Stomach (tissue), 9 donors: Measurements from ENCODE around the gene ZNF213. TPM values are rescaled to one million over a fixed set of nuclear protein-coding genes. Genes with fewer than 3 reads are reported as not detected.
A peak's percentile ranks its signal among the peaks of the same experiment; 100 is the strongest.

Source experiments
- DNase-seq, 2 donors: peaks; one replicate each; pipeline versions ENCODE4 v3.0.0 to v3.0.0-alpha.2; 2013 to 2019
- H3K27ac ChIP-seq, 5 donors: fragments of 200-600 bp in 4 of 5; sonication (generic) in 4 of 5; one replicate each; pipeline ENCODE4 v1.5.1; 2013 to 2019; ENCODE audit warnings: mild to moderate bottlenecking in 1 of 5, moderate library complexity in 1 of 5
- H3K27me3 ChIP-seq, 3 donors: fragments of 200-600 bp; sonication (generic); one replicate each; pipeline ENCODE4 v1.5.1; 2017 to 2019; ENCODE audit warnings: mixed run types in 1 of 3
- H3K36me3 ChIP-seq, 4 donors: fragments of 200-600 bp; sonication (generic); 1 replicate in 3 of 4; 2 replicates in 1 of 4; pipeline ENCODE4 v1.5.1; 2016 to 2019
- H3K4me1 ChIP-seq, 4 donors: fragments of 200-600 bp; sonication (generic); one replicate each; pipeline ENCODE4 v1.5.1; 2016 to 2019
- H3K4me3 ChIP-seq, 4 donors: fragments of 200-600 bp; sonication (generic) in 3 of 4; one replicate each; pipeline ENCODE4 v1.5.1; 2016 to 2019; ENCODE audit warnings: mild to moderate bottlenecking in 1 of 4
- H3K9me3 ChIP-seq, 4 donors: fragments of 200-600 bp; sonication (generic); one replicate each; pipeline ENCODE4 v1.5.1; 2016 to 2019
- CTCF ChIP-seq, 7 experiments: fragments of 450-650 bp in 4 of 7; fragments of 200-600 bp in 3 of 7; sonication (generic) in 3 of 7; IDR thresholded peaks; one replicate each; pipeline ENCODE4 v1.5.1; 2016 to 2019; ENCODE audit warnings: antibody characterized with exemption in 7 of 7, control low read depth in 2 of 7, mild to moderate bottlenecking in 1 of 7
- EP300 ChIP-seq: sonication (generic); formaldehyde crosslinking; IDR thresholded peaks from one replicate; pipeline ENCODE4 v1.6.1; 2017; ENCODE audit warnings: antibody characterized with exemption
- POLR2A ChIP-seq, 4 donors: fragments of 450-650 bp; IDR thresholded peaks; one replicate each; pipeline ENCODE4 v1.6.1; 2016; ENCODE audit warnings: antibody characterized with exemption in 4 of 4, control low read depth in 2 of 4, mild to moderate bottlenecking in 1 of 4, moderate library complexity in 1 of 4
- POLR2AphosphoS5 ChIP-seq, 3 donors: sonication (generic); formaldehyde crosslinking; IDR thresholded peaks; one replicate each; pipeline ENCODE4 v1.6.1; 2016; ENCODE audit warnings: antibody characterized with exemption in 3 of 3
- WGBS, 5 donors: extraction: QIAGEN DNeasy Blood & Tissue Kit in 3 of 5; methylation state at CpG; one replicate each; pipeline versions ENCODE4 v1.1.5 to v1.1.7; 2013 to 2018; 5-methylcytosine and 5-hydroxymethylcytosine counted together
- intact Hi-C: fragments of 100-400 bp; cut with DNase I; formaldehyde crosslinking; loops from one replicate; pipeline ENCODE4 v1.15.1; 2023; ENCODE audit warnings: low total_unique reads
- polyA plus RNA-seq, 3 donors: library from polyadenylated mRNA; stranded (reverse); fragments of 200-250 nt; gene quantifications; one replicate each; pipeline ENCODE4 v1.2.3, GENCODE V29; 2013
- total RNA-seq, 5 donors: library from RNA; depleted of rRNA; stranded (reverse); fragments of >200 nt; gene quantifications; one replicate each; pipeline versions ENCODE4 v1.1.0 to v1.2.3, GENCODE V29; 2014 to 2016
- donor health status: healthy with polysubstance abuse.
- donor health status: Bipolar disorder and iron deficiency.
- donor health status: healthy.

The ZNF213 gene
- total and polyA plus RNA-seq, 8 donors = 1.3 to 87.8 (median 6.5) TPM

DNA sequence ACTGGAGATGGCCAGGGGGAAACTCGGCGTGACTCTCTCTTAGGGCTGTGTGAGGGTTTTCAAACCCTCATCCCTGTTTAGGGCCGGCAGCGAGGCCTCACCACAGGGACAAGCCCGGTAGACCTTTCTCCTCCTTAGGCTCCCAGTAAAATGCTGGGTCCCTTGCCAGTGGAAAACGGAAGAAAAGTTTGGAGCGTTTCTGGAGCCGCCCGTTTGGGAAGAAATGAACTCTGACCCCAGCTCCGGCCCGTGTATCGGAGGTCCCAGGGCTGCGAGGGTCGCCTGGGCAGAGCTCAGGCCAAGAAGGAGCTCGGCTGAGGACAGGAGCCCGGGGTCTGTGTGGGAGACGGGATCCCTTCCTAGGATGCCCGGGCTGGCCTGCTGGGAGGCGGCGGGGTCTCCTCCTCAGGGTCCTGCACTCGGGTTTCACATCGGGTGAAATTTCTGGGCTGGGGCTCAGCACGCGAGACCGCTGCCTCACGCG, 23.2 kb downstream of the ZNF213 start:
- TF ChIP-seq POLR2AphosphoS5 (IDR thresholded peaks at IDR 0.05) = no peak
- no peak for TF ChIP-seq CTCF (IDR thresholded peaks at IDR 0.05)
- TF ChIP-seq POLR2A (IDR thresholded peaks at IDR 0.05) = no peak
- no peaks in the 10 kb centered on the region for H3K9me3 ChIP-seq
- WGBS, 5 donors = 0 to 1% (median 0%) methylated on average over 20 to 27 of the region's 27 CpGs

DNA sequence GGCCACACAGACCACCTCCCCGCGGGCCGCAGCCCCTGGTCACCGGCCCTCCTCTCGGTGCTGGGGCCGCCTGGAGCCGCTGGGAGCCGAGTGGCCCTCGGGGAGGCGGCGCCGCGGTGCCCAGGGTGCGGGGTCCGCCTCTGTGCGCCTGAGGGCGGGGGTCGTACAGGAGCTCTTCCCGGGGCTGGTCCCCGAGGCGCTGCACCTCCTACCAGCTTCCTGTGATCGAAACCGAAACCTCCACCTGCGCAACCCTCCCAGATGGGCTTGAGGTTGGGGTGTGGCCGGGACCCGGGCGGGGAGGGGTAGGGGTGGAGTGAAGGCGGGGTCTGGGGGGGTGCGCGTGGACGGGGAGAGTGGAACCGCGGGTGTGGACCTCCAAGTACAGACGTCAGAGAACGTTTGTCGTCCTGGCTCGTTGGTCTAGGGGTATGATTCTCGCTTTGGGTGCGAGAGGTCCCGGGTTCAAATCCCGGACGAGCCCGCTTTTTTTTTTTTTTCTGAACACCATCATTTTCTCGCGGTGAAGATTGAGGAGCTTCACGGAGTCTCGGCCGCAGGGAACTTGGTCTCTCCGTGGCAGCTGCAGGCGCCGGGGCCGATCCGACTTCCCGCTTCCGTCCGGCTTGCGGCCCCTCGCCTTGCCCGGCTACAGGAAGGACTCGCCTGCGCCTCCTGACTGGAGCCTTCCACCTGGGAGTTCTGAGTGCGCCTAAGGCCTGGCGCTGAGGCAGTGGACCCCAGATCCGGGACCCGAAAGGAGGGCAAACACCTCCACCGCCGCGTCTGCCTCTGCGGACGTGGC, 23.9 kb downstream of the ZNF213 start:
- WGBS, 5 donors = 2 to 4% (median 3%) methylated on average over 52 to 70 of the region's 70 CpGs
- Histone ChIP-seq H3K27me3 (peaks cover 0 to 20% (median 0%) of the 10 kb centered on the region in 3 donors), H3K27ac (peak overlapping the region; percentile 86 to 96 (median 88)), H3K36me3 (no peaks in the 10 kb centered on the region), H3K4me3 (peak overlapping the region; percentile 74 to 90 (median 78)), H3K9me3 (no peaks in the 10 kb centered on the region), H3K4me1 (peaks cover 6 to 28% (median 18%) of the 10 kb centered on the region in 4 donors)
- DNase-seq = peak; percentile 90 to 94
- intact Hi-C loops = no loop called here
- TF ChIP-seq EP300 (no peak), POLR2A (IDR thresholded peaks at IDR 0.05) (no peak), POLR2AphosphoS5 (IDR thresholded peaks at IDR 0.05) (peak in 2 of 3 donors; percentile 51 to 65), CTCF (IDR thresholded peaks at IDR 0.05) (no peak)

More for the DNA sequence above, 23.2 kb downstream of the ZNF213 start:
- H3K4me1 ChIP-seq = peaks cover 6 to 28% (median 18%) of the 10 kb centered on the region in 4 donors
- peak overlapping the region; percentile 86 to 96 (median 88) for H3K27ac ChIP-seq
- H3K27me3 ChIP-seq = peaks cover 0 to 20% (median 0%) of the 10 kb centered on the region in 3 donors
- intact Hi-C loops = no loop called here
- H3K36me3 ChIP-seq = no peaks in the 10 kb centered on the region
- DNase-seq = peak in 1 of 2 donors; percentile 40
- H3K4me3 ChIP-seq = peak overlapping the region; percentile 74 to 90 (median 78)

- Histone ChIP-seq H3K9me3 (no peaks in the 10 kb centered on the region), H3K36me3 (no peaks in the 10 kb centered on the region), H3K4me3 (no peak overlapping the region), H3K27ac (no peak overlapping the region), H3K27me3 (peaks cover 0 to 29% (median 0%) of the 10 kb centered on the region in 3 donors), H3K4me1 (peaks cover 9 to 34% (median 22%) of the 10 kb centered on the region in 4 donors)
- WGBS, 5 donors = 75 to 79% (median 78%) methylated on average over 25 to 36 of the region's 36 CpGs
- TF ChIP-seq CTCF (IDR thresholded peaks at IDR 0.05) = no peak
- TF ChIP-seq EP300 = no peak
- TF ChIP-seq POLR2A (IDR thresholded peaks at IDR 0.05) = no peak
- TF ChIP-seq POLR2AphosphoS5 (IDR thresholded peaks at IDR 0.05) = no peak
- intact Hi-C loops = no loop called here
- DNase-seq = no peak
Measured at GRCh38 chr16:3161235-3162018, 26.6 kb downstream of the ZNF213 start.
